ENCODE data around the gene OTUB2. TPM values are rescaled to one million over a fixed set of nuclear protein-coding genes. Genes with fewer than 3 reads are reported as not detected.

Gene OTUB2
- total RNA-seq, 4 donors from 2014 or later = 0.45 to 1.2 (median 0.54) TPM; not detected in 1

DNA sequence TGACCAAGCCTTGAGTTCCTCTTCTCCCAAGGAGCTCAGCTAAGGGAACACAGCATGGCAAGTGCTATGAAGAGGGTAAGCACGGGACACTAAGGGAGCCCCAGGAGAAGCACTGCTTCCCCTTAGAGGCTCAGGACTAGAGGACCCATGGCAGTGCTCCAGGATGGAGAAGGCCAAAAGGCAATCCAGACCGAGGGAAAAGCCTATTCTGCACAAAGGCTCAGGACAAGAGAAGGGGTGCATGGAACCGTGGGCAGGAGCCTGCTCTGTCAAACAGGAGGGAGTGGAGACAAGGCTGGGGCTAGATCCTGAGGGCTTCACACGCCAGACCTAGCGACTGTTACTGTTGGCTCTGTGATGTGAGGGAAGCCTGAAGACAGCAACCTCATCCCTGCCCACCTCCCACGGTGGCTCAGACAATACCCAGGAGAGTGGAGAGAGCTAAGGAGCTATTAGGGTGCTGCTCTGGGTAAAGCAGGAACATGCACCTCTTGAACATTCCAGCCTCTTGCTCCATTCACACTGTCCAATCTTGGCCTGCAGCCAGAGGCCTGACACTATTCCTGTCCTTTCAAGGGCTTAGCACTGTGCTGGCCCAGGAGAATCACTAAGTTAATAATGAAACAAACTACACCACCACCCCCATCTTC, 24.2 kb downstream of the OTUB2 start:
- Histone ChIP-seq H3K4me3 (replicated peaks in 1 of 3) (no peak overlapping the region), H3K4me1 (no peaks in the 10 kb centered on the region), H3K27me3 (no peaks in the 10 kb centered on the region), H3K36me3 (peaks cover 85 to 92% of the 10 kb centered on the region in 2 donors), H3K27ac (no peak overlapping the region), H3K9me3 (no peaks in the 10 kb centered on the region)
- intact Hi-C loops (cut with DNase I) = no loop called here
- 70 to 77% methylated on average over 6 of the region's 6 CpGs for WGBS, 2 donors
- no peak for TF ChIP-seq POLR2A (IDR thresholded peaks at IDR 0.05)
- TF ChIP-seq, protein P1, sequence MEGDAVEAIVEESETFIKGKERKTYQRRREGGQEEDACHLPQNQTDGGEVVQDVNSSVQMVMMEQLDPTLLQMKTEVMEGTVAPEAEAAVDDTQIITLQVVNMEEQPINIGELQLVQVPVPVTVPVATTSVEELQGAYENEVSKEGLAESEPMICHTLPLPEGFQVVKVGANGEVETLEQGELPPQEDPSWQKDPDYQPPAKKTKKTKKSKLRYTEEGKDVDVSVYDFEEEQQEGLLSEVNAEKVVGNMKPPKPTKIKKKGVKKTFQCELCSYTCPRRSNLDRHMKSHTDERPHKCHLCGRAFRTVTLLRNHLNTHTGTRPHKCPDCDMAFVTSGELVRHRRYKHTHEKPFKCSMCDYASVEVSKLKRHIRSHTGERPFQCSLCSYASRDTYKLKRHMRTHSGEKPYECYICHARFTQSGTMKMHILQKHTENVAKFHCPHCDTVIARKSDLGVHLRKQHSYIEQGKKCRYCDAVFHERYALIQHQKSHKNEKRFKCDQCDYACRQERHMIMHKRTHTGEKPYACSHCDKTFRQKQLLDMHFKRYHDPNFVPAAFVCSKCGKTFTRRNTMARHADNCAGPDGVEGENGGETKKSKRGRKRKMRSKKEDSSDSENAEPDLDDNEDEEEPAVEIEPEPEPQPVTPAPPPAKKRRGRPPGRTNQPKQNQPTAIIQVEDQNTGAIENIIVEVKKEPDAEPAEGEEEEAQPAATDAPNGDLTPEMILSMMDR (IDR thresholded peaks at IDR 0.05) = no peak
- peak; percentile 77 to 84 for DNase-seq

DNA sequence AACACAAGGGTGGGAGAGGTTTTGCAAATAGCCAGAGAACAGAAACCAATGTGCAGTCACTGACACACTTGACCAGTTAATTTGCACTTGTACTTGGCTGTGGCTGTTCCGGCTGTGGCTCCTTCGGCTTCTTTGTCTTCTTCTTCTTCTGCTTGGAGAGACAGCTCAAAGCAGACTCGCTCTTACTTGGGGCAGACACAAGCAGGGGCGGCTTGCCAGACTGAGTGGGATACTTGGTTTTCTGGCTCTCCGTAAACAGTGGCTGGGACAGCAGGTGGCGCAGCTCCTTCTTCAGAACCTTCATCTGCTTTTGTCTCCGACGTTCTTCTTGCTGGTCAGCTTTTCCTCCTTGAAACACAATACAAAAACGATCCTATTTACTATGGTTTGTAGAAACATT, 25.0 kb downstream of the OTUB2 start:
- WGBS, 2 donors = 46 to 61% methylated on average over 9 of the region's 9 CpGs
- H3K27ac ChIP-seq = no peak overlapping the region
- H3K27me3 ChIP-seq = no peaks in the 10 kb centered on the region
- H3K4me1 ChIP-seq = no peaks in the 10 kb centered on the region
- peak in 1 of 2 donors; percentile 41 for DNase-seq
- intact Hi-C loops (cut with DNase I) = no loop called here
- TF ChIP-seq POLR2A (IDR thresholded peaks at IDR 0.05) = no peak
- TF ChIP-seq, protein P1 (IDR thresholded peaks at IDR 0.05) = no peak
- H3K36me3 ChIP-seq = peaks cover 92 to 97% of the 10 kb centered on the region in 2 donors
- H3K9me3 ChIP-seq = no peaks in the 10 kb centered on the region
- H3K4me3 ChIP-seq (replicated peaks in 1 of 3) = no peak overlapping the region

- Histone ChIP-seq H3K4me3 (replicated peaks in 1 of 3) (no peak overlapping the region), H3K27ac (no peak overlapping the region)
Observed at GRCh38 chr14:94051779-94052178, 25.6 kb downstream of the OTUB2 start.

DNA sequence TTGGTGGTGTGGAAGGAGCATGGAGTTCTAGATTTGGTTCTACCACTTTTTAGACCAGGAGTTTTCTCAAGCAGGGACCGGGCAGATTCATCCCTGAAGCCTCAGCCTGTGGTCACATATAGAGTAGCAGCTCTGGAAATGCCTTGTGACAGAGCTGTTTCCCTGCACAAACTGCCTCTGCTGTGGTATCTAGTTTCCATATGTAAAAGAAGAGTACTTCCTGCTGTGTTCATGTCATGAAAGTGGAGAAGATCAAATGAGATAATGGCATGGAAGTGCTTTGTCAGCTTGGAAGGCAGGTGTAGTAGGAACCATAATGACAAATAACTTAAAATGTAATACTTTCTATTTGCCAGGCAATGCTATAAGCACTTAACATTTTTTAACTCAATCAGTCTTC, 26.1 kb downstream of the OTUB2 start:
- no peak for TF ChIP-seq POLR2A (IDR thresholded peaks at IDR 0.05)
- TF ChIP-seq, protein P1 (IDR thresholded peaks at IDR 0.05) = no peak
- no peak overlapping the region for H3K27ac ChIP-seq
- no peaks in the 10 kb centered on the region for H3K4me1 ChIP-seq
- peaks cover 93 to 94% of the 10 kb centered on the region in 2 donors for H3K36me3 ChIP-seq
- no peak for DNase-seq
- H3K9me3 ChIP-seq = no peaks in the 10 kb centered on the region
- intact Hi-C loops (cut with DNase I) = no loop called here
- WGBS, 2 donors = 90 to 91% methylated on average over 1 of the region's 1 CpG
- H3K27me3 ChIP-seq = no peaks in the 10 kb centered on the region
- H3K4me3 ChIP-seq (replicated peaks in 1 of 3) = no peak overlapping the region

More at GRCh38 chr14:94051779-94052178, 25.6 kb downstream of the OTUB2 start:
- intact Hi-C loops (cut with DNase I) = no loop called here
- Histone ChIP-seq H3K27me3 (no peaks in the 10 kb centered on the region), H3K36me3 (peaks cover 94 to 95% of the 10 kb centered on the region in 2 donors), H3K9me3 (no peaks in the 10 kb centered on the region), H3K4me1 (no peaks in the 10 kb centered on the region)
- no peak for TF ChIP-seq POLR2A (IDR thresholded peaks at IDR 0.05)
- TF ChIP-seq, protein P1 (IDR thresholded peaks at IDR 0.05) = no peak
- 91 to 96% methylated on average over 1 to 3 of the region's 3 CpGs for WGBS, 2 donors
- no peak for DNase-seq

DNA sequence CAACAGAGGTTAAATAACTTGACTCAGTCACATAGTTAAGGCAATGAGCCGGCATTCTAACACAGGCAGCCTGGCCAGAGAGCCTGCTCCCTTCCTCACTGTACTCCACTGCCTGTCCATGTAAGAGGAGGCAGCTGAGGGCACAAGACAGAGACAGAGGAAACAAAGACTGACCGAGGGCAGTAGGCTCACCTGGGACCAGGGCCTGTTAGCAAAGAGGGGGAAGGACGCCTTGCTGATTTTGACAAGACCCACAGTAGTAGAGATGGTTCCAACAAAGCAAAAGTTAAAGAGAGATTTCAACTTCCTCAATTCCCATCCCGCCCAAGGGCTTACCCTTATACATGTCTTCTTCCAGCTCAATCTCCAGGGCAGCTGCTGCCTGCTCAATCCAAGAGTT, 26.5 kb downstream of the OTUB2 start:
- H3K27ac ChIP-seq = no peak overlapping the region
- no peaks in the 10 kb centered on the region for H3K27me3 ChIP-seq
- peaks cover 93 to 94% of the 10 kb centered on the region in 2 donors for H3K36me3 ChIP-seq
- no peaks in the 10 kb centered on the region for H3K9me3 ChIP-seq
- no peak for DNase-seq
- H3K4me1 ChIP-seq = no peaks in the 10 kb centered on the region
- WGBS, 2 donors = 91 to 92% methylated on average over 4 of the region's 4 CpGs
- TF ChIP-seq, protein P1 (IDR thresholded peaks at IDR 0.05) = no peak
- no peak for TF ChIP-seq POLR2A (IDR thresholded peaks at IDR 0.05)
- intact Hi-C loops (cut with DNase I) = no loop called here
- H3K4me3 ChIP-seq (replicated peaks in 1 of 3) = no peak overlapping the region
